ENCODE measurements around the gene TCFL5. TPM values are rescaled to one million over a fixed set of nuclear protein-coding genes. Genes with fewer than 3 reads are reported as not detected.
A peak's percentile ranks its signal among the peaks of the same experiment; 100 is the strongest.

The TCFL5 gene
- total RNA-seq, 4 donors from 2014 or later: 15.3 to 26.6 (median 20.6) TPM

DNA sequence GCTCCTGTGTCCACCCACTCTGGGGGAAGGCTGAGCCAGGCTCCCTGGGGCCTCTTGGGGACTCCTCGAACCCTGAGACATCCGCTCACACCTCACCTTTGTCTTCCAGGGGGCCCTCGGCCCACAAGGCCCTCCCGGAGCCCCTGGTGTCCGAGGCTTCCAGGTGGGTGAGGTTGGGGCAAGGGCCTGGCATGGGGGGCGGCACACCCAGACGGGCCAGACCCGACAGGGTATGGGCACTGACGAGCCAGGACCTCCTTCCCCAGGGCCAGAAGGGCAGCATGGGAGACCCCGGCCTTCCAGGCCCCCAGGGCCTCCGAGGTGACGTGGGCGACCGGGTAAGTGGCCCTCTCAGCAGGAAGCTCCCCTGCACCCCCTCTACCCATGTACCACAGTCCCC lies 31.4 kb downstream of the TCFL5 start:
- TF ChIP-seq POLR2A (IDR thresholded peaks at IDR 0.05): no peak
- TF ChIP-seq, protein P1, sequence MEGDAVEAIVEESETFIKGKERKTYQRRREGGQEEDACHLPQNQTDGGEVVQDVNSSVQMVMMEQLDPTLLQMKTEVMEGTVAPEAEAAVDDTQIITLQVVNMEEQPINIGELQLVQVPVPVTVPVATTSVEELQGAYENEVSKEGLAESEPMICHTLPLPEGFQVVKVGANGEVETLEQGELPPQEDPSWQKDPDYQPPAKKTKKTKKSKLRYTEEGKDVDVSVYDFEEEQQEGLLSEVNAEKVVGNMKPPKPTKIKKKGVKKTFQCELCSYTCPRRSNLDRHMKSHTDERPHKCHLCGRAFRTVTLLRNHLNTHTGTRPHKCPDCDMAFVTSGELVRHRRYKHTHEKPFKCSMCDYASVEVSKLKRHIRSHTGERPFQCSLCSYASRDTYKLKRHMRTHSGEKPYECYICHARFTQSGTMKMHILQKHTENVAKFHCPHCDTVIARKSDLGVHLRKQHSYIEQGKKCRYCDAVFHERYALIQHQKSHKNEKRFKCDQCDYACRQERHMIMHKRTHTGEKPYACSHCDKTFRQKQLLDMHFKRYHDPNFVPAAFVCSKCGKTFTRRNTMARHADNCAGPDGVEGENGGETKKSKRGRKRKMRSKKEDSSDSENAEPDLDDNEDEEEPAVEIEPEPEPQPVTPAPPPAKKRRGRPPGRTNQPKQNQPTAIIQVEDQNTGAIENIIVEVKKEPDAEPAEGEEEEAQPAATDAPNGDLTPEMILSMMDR (IDR thresholded peaks at IDR 0.05): no peak
- DNase-seq: no peak
- H3K27me3 ChIP-seq: no peaks in the 10 kb centered on the region
- WGBS, 2 donors: 97% methylated on average over 6 of the region's 14 CpGs; no CpG with 5 or more reads in 1 of the 2 donors
- no peak overlapping the region for H3K4me3 ChIP-seq (replicated peaks in 1 of 3)
- H3K36me3 ChIP-seq: no peaks in the 10 kb centered on the region
- no peaks in the 10 kb centered on the region for H3K9me3 ChIP-seq
- H3K27ac ChIP-seq: peak overlapping the region in 1 of 3 donors; percentile 17
- intact Hi-C loops (cut with DNase I): no loop called here
- H3K4me1 ChIP-seq: peaks cover 34 to 67% of the 10 kb centered on the region in 2 donors

DNA sequence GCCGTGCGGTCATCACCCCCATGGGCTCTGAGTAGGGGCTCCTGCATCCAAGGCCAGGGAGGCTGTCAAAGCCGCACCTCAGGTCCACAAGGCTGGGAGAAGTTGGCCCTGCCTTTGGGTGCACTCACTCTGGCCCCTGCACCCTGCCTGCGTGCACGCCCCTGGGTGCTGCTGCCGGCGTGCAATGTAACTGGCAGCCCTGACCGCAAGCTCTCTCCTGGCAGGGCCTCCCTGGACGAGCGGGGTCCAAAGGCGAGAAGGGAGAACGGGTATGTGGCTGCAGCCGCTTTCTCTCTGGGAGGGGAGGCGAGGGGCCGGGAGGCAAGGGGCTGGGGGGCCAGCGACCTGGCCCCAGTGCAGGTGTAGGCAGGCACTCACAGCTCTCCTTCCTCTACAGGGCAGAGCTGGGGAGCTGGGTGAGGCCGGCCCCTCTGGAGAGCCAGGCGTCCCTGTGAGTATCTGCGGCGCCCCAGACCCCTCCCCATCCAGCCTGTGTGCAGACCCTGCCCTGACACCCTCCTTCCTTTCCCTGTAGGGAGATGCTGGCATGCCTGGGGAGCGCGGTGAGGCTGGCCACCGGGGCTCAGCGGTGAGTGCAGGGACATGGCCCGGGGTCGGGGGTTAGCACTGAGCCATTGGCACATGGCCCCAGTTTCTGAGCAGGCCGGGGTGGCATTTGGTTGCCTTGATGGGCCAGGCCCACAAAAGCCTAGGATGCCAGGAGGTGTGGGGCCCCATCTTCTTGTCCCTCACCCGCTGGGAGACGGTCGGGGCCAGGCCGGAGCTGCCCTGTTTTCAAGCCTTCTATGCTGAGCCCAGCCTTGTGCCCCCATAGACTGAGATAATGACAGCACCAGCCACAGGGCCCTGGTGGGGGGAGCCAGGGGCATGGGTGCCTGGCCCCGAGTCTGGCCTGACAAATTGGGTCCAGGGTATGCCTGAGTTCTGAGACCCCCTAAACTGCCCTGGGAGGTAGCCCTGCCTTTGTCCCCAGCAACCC lies 32.1 kb downstream of the TCFL5 start:
- WGBS, 2 donors: 90 to 93% methylated on average over 14 to 25 of the region's 32 CpGs
- DNase-seq: no peak
- Histone ChIP-seq H3K4me1 (peaks cover 37 to 70% of the 10 kb centered on the region in 2 donors), H3K9me3 (no peaks in the 10 kb centered on the region), H3K27ac (peak overlapping the region in 1 of 3 donors; percentile 17), H3K27me3 (no peaks in the 10 kb centered on the region), H3K36me3 (no peaks in the 10 kb centered on the region), H3K4me3 (replicated peaks in 1 of 3) (no peak overlapping the region)
- intact Hi-C loops (cut with DNase I): no loop called here
- TF ChIP-seq, protein P1 (IDR thresholded peaks at IDR 0.05): no peak
- TF ChIP-seq POLR2A (IDR thresholded peaks at IDR 0.05): no peak

DNA sequence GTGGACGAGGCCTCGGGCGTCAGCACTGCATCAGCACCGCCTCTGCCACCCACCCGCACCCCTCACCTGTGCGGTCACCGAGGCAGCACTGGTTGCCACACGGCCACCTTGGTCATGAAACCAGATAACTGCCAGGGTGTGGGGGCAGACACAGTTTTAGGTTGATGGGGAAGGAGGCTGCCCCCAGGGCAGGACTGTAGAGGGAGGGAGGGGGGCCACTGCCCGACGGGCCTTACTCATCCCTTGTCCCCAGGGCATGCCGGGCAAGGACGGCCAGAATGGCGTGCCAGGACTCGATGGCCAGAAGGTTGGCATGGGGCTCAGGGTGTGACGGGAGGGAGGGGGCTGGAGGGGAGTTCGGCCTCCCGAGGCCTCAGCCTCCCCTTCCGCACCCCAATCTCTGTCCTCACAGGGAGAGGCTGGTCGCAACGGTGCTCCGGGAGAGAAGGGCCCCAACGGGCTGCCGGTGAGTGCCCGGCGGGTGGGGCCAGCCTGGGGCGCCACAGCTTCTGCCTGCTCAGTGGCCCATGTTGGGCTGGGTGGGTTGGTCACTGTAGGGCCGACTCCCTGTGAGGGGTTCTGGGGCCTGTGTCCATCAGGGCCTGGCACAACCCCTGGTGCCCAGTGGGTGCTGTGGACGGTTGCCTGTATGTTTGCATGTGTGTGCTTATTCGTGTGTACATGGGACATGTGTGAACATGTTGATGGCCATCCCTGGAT lies 33.0 kb downstream of the TCFL5 start:
- Histone ChIP-seq H3K4me3 (replicated peaks in 1 of 3) (no peak overlapping the region), H3K4me1 (peaks cover 42 to 79% of the 10 kb centered on the region in 2 donors), H3K27me3 (no peaks in the 10 kb centered on the region), H3K9me3 (no peaks in the 10 kb centered on the region), H3K27ac (peak overlapping the region in 1 of 3 donors; percentile 70), H3K36me3 (no peaks in the 10 kb centered on the region)
- TF ChIP-seq, protein P1 (IDR thresholded peaks at IDR 0.05): no peak
- TF ChIP-seq POLR2A (IDR thresholded peaks at IDR 0.05): no peak
- intact Hi-C loops (cut with DNase I): no loop called here
- no peak for DNase-seq
- WGBS, 2 donors: 68 to 76% methylated on average over 16 to 21 of the region's 29 CpGs

DNA sequence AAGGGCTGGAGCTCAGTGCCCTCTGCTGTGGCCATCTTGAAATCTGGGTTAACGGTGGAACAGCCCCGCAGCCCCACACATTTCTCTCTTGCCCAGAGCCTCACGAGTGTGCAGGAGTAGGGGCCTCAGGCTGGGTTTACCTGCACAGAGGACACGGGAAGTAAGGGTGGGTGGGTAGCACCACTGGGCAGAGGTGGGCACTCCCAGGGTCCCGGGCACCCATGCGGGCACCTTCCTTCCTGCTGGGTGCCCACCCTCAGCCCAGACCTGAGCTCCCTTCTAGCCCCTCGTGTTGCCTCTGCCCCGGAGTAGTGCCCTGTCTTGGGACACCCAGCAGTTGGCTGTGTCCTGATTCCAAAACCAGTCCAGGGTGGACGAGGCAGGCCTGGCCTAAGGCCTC lies 33.6 kb downstream of the TCFL5 start:
- Histone ChIP-seq H3K27me3 (no peaks in the 10 kb centered on the region), H3K9me3 (no peaks in the 10 kb centered on the region), H3K36me3 (no peaks in the 10 kb centered on the region), H3K4me3 (replicated peaks in 1 of 3) (no peak overlapping the region), H3K4me1 (peaks cover 39 to 79% of the 10 kb centered on the region in 2 donors), H3K27ac (peak overlapping the region in 1 of 3 donors; percentile 70)
- no peak for TF ChIP-seq POLR2A (IDR thresholded peaks at IDR 0.05)
- TF ChIP-seq, protein P1 (IDR thresholded peaks at IDR 0.05): no peak
- no peak for DNase-seq
- WGBS, 2 donors: 83% methylated on average over 6 of the region's 9 CpGs; no CpG with 5 or more reads in 1 of the 2 donors
- intact Hi-C loops (cut with DNase I): no loop called here
